ENCODE measurements around the gene HPS5.

DNA sequence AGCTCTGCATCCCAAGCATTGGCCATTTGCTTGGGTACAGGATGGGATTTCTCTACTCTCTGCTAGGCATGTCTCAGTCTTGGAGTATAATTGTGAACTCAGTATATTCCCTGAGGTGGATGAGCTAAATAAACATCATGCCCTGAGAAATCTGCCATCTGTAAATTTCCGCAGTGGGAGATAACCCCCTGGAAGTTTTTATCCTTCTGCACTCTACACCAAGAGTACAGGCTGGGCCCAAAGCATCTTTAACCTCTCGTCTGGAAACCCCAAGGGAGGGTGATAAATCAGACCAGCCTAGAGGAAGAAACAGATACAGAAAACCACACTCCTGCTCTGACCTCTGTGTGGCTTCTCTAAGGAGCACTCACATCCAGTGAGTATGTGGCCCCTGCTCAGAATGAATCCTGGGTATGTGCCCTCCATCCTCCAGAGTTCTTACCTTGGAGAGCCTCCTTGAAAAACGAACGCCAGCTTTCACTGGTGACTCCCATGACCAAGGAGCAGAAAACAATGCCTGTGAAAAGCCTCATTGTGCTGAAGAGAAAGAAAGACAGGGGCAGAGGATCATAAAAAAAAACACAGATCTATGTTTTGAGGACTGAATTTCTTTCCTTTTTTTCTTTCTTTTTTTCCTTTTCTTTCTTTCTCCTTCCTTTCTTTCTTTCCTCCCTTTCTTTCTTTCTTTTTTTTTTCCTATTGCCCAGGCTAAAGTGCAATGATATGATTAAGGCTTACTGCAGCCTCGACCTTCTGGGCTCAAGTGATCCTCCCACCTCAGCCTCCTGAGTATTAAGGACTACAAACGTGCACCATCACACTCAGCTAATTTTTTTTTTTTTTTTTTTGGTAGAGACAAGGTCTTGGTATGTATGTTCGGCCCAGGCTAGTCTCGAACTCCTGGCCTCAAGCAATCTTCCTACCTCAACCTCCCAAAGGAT is 86.3 kb downstream of the HPS5 start:
- TF ChIP-seq POLR2A (IDR thresholded peaks at IDR 0.05; ENCODE audit: low read depth, low read length) (no peak), TAF1 (IDR thresholded peaks at IDR 0.05; ENCODE audit: low read depth, low read length) (no peak), POU2F2 (IDR thresholded peaks at IDR 0.05; ENCODE audit: low read depth, low read length) (no peak), POLR2AphosphoS5 (IDR thresholded peaks at IDR 0.05; ENCODE audit: low read depth, low read length) (no peak), SPI1 (IDR thresholded peaks at IDR 0.05; ENCODE audit: low read depth, low read length) (no peak), PAX5 (IDR thresholded peaks at IDR 0.05; ENCODE audit: insufficient read depth, low read length, severe bottlenecking) (no peak)

Measured in GM12891 (cell line).